NK-92 (cell line): ENCODE results near the gene UMODL1.

Source experiments
- DNase-seq: peaks from one replicate; lab custom pipeline; 2025; ENCODE audit not compliant: unreplicated experiment; lab: John Stamatoyannopoulos, UW

Gene UMODL1

DNA sequence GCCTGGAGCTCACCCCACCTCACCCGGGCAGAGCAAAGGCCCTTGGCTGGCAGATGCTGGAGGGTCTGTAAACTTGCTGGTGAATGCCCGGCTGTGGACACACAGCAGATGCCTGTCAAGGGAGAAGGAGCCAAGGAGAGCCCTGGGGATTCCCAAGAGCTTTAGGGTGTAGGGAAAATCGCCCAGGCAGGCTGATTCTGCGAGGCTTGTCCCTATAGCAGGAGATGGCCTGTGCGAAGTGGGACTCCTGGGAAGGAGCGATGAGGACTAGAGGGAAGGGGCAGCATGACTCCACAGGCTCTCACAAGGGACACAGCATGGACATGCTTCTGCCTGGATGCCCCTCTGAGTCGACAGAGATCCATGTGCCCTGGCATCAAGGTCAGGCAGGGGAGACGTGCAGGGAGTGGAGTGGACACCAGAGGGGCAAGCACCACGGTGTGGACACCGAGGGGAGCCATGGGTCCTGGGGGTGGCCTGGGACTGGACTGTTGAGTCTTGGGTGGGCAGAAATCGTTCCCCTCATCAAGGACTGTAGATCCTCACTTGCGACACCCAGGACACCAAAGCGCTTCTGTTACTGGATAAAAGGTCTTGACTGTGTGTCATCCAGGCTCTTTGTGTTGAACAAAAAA is 76.4 kb downstream of the UMODL1 start:
- DNase-seq = no peak

- no peak for DNase-seq
Measured at GRCh38 chr21:42148097-42148496, 77.0 kb downstream of the UMODL1 start.

- DNase-seq = no peak
Measured at GRCh38 chr21:42148584-42148983, 77.5 kb downstream of the UMODL1 start.

- no peak for DNase-seq
Measured at GRCh38 chr21:42149656-42150473, 78.7 kb downstream of the UMODL1 start.

DNA sequence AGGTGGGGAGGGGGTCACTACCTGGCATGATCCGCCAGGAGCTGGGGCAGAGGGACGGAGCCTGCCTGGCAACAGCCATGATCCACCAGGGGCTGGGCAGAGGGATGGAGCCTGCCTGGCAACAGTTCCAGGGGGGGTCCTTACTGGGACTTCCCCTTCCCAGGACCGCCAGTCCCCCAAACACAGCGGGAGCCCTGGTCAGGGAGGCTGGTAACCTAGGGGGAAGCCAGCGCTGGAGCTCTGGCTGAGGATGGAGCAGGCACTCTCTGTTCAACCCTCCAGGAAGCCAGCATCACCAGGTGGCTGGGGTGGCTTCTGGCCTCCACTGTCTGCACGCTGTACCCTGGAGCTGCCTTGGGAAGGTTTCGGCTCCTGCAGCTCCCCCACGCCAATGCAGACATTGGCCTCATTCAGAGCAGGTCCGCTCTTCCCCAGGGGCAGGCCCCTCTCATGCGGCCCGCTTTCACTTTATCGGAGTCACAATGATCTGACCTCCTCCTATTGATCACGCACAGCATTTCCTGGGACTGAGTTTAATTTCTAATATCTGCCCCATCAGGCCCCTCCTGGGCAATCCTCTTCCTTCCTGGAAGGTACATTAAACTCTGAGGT is 79.5 kb downstream of the UMODL1 start:
- DNase-seq = no peak

DNA sequence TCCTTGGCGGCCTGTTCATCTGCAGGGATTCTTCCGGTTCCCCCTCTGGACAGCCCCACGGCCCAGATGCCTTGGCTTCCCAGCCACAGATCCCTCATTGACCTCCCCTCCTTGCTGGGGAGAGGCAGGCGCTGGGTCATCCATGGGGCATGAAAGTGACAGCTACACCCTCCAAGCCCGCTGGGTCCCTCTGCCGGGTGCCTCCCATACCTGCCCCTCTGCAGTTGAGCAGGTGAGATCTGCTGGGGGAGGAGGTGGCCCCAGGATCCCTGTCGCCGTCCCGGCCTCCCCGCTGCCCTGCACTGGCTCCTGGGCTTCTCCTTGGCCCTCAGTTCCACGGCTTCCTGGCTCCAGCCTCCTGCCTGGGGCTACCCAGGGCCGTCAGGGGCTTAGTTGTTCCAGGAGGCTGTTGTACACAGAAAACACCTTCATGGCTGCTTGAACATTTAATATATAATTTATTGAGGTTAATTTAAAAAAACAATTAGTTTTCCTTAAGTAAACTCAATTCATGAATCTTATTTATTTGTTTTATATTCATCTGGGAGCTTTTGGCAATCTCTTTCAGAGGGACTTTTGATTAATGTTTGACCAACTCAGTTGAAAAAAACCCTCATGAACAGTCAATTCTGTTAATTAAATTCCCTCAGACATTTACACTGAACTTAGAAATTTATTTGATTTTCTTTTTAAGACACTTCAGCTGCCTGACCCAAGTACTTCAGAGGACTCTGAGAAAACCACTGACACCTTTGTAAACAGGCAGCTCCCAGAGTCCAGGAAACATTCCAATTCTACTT is 80.2 kb downstream of the UMODL1 start:
- no peak for DNase-seq

DNA sequence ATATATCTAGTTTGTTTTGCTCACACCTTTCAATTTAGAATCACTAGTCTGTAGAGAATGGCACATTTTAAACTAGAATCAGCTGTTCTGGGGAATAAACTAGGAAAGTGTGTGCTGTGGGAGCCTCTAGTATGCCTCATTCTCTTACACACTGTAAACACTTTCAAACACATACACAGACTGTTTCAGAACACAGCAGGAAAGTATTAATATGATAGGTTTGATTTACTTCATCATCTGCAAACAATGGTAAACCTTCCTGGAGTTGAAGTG is 80.8 kb downstream of the UMODL1 start:
- DNase-seq = no peak

DNA sequence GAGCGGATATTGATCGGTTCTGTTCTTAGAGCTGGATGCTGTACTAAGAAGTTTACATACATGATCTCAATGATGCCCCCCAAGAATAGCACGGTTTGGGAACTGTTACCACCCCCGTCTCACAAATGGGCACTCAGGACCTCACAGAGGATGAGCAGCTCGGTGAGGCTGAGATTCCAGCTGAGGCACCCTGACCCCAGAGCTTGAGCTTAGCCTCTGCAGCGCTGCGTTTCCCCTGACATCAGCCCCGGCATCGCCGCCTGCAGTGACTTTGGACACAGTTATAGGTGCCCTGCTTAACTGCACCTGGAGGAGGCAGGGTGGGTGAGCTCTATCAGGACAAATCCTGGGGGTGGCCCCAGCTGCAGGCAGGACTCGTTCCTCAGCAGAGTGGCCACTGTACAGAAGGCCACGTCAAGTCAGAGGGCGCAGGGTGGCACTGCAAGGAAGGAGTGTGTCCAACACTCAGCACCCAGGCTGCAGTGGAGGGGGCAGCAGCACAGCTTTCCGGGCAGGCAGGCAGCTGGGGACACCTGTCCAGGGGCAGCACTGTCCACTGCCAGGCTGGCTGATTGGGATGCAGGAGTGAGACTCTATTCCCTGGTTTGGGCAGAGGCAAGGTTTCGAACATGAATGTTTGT is 82.0 kb downstream of the UMODL1 start:
- DNase-seq = no peak

DNA sequence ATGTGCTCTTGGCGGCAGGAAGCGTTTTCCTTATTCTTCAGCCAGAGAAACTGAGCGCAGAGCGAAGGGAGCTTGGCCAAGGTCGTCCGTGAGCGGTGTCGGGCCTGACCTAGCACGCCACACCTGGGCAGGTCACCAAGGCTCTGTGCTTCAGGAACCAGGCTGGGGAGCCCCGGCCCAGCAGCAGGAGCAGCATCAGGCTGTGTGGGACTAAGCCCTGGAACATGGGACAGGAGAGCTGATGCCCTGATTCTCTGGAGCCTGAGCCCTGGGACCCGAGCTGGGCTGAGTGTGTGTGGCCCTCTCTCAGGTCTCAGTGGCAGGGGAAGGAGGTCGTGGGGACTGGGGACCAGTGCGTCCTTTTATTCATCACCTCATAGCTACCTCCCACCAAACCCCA is 82.6 kb downstream of the UMODL1 start:
- DNase-seq = no peak

DNA sequence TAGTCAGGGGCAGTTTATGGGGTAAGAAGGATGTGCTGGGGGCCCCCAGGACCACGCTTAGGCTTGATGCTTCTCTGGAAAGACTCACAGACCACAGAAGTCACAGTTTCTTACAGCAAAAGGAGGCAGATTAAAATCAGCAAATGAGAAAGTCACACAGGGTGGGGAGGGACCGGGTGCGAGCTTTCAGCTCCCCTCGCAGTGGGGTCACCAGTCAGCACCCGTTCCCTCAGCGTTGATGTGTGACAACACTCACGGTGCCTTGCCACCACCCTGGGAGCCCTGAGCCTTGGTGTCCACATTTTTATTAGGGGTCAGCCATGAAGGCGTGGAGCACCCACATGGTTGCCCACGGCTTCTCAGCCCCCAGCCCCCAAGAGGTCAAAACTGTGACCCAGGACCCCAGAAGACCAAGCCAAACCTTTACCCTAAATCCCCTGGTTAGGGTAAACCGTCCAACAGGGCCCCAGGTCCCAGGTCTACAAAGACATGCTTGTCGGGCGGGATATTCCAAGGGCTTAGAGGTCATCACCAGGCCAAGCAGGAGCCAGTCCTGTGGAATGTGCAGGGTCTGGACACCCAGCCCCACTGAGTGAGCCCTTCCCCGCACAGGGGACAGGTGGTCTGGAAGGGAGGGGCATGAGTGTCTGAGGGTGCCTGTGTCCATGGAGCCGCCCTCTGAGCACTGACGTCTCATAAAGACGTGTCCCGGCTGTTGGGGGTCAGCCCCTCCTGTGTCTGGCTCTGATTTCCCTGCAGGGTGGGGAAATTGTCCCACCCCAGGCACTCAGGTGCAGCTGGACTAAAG is 83.3 kb downstream of the UMODL1 start:
- no peak for DNase-seq

GRCh38 chr21:42155045-42155855 is 84.1 kb downstream of the UMODL1 start:
- no peak for DNase-seq

DNA sequence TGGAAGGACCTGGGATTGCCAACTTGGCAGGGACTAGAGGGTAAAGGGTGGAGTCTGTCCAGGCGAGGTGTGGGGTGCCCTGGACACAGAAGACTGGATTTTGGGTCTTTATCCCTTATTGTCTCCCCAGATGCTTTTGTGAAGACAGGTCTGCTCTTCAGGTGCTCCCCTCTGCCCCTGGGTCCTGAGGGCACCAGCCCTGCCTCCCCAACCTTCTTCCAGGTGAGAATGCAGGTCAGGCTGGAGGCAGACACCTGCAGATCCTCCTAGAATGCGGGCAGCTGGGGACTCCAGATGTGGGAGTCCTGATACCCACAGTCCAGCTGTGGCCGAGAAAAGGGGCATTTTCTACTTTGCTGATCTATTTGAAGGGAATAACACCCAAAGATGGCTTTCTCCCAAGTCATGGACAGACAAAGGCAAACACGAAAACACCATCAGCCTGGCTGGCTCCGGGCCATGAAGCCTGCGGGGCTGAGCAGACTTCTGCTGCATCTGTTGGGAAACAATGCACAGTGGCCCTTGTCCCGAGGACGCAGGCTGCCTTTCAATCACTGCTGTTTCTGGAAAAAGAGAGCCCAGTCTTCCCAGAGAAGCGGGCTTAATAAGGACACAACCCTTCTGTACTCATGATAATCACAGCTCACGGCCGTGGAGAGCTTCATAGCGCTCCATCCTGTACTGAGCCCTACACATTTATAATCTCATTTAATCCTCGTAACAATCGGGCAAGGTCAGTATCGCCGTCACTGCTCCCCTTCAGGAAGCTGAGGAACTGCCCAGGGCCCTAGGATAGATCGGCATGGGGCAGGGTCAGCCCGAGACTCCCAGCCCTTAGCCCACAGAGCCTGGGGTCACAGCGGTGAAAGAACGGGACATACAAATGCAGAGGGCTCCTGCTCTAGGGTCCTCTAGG is 85.8 kb downstream of the UMODL1 start:
- no peak for DNase-seq

DNA sequence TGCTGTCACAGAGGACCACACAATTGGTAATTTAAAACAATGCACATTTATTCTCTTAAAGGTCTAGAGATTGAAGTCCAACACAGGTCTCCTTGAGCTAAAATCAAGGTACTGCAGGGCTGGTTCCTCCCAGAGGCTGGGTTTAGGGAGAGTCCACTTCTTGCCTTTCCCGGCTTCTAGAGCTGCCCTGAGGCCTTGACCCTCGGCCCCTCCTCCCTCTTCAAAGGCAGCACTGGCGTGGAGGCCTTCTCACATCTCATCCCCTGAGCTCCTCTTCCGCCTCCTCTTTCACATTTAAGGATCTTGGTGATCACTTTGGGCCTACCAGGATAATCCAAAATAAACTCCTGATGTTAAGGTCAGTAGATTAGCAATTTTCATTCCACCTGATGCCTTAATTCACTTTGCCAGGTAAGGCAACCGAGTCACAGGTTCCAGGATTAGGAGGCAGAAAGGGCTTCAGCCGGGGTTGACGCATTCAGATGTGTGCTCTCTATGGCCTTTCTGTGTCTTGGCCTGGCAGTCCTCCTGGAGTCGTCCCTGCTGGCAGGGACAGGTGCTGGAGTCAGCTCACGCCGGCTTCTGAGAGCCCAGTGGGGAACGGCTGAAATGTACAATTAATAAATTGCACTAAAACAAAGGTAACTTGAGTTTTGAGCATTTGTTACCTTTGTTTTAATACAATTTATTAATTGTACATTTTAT is 86.6 kb downstream of the UMODL1 start:
- DNase-seq = no peak

GRCh38 chr21:42158846-42159245 is 87.7 kb downstream of the UMODL1 start:
- DNase-seq = no peak

- no peak for DNase-seq
Measured at GRCh38 chr21:42159560-42160110, 88.5 kb downstream of the UMODL1 start.

DNA sequence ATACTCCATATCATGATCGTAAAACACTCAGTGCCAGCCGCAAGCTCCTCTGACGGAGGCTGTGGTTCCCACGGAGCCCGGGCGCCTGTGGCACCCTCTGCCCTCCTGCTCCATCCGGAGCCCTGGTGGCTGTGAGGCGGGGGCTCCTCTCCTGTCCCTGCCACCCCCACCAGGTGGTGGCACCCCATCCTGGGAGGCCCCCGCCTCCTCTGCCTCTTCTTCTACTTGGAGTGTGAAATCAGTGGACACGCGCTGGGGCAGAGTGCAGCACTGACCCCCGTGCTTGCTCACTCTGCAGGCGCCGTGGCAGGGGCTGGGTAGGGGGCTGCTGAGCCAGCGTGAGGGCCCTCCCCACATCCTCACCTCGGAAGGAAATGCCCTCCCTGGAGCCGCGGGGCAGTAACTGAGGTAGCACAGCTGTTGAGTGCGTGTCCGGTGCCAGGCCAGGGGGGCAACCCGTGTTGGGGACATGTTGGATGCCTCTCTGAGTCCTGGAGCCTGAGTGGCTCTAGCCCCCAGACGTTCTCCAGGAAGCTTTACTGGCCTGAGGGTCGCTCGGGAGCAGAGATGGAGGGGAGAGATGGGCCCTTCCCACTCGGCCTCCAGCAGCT is 89.1 kb downstream of the UMODL1 start:
- DNase-seq = no peak

- no peak for DNase-seq
Measured at GRCh38 chr21:42160765-42161164, 89.6 kb downstream of the UMODL1 start.
